ENCODE data around the gene MDN1.

DNA sequence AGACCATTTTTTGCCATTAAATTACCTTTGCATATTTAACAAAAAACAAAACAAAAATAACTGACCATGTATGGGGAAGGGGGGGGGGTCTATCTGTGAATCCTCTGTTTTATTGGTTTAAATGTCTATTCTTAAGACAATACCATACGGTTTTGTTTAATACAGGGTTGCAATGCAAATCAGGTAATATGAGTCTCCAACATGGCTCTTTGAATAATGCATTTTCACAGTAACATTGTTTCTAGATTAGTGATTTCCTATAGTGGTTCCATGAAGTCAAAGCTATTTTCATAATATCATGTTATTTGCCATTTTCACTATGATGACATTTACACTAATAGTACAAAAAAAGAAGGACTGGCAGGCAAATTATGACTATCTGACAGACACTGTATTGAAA lies 116.3 kb downstream of the MDN1 start:
- TF ChIP-seq, protein P1, sequence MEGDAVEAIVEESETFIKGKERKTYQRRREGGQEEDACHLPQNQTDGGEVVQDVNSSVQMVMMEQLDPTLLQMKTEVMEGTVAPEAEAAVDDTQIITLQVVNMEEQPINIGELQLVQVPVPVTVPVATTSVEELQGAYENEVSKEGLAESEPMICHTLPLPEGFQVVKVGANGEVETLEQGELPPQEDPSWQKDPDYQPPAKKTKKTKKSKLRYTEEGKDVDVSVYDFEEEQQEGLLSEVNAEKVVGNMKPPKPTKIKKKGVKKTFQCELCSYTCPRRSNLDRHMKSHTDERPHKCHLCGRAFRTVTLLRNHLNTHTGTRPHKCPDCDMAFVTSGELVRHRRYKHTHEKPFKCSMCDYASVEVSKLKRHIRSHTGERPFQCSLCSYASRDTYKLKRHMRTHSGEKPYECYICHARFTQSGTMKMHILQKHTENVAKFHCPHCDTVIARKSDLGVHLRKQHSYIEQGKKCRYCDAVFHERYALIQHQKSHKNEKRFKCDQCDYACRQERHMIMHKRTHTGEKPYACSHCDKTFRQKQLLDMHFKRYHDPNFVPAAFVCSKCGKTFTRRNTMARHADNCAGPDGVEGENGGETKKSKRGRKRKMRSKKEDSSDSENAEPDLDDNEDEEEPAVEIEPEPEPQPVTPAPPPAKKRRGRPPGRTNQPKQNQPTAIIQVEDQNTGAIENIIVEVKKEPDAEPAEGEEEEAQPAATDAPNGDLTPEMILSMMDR (IDR thresholded peaks at IDR 0.05): no peak
- TF ChIP-seq POLR2AphosphoS5 (IDR thresholded peaks at IDR 0.05; ENCODE audit: low read depth, low read length): no peak
- no peak for TF ChIP-seq TEAD4 (IDR thresholded peaks at IDR 0.05; ENCODE audit: borderline replicate concordance, insufficient read depth)
- TF ChIP-seq MEF2A (IDR thresholded peaks at IDR 0.05; ENCODE audit: borderline replicate concordance, low read depth): no peak
- TF ChIP-seq EZH2phosphoT487 (IDR thresholded peaks at IDR 0.05; ENCODE audit: borderline replicate concordance, low read depth): no peak
- no peak for TF ChIP-seq NRF1 (IDR thresholded peaks at IDR 0.05; ENCODE audit: low read depth, low read length)
- TF ChIP-seq, protein P2, sequence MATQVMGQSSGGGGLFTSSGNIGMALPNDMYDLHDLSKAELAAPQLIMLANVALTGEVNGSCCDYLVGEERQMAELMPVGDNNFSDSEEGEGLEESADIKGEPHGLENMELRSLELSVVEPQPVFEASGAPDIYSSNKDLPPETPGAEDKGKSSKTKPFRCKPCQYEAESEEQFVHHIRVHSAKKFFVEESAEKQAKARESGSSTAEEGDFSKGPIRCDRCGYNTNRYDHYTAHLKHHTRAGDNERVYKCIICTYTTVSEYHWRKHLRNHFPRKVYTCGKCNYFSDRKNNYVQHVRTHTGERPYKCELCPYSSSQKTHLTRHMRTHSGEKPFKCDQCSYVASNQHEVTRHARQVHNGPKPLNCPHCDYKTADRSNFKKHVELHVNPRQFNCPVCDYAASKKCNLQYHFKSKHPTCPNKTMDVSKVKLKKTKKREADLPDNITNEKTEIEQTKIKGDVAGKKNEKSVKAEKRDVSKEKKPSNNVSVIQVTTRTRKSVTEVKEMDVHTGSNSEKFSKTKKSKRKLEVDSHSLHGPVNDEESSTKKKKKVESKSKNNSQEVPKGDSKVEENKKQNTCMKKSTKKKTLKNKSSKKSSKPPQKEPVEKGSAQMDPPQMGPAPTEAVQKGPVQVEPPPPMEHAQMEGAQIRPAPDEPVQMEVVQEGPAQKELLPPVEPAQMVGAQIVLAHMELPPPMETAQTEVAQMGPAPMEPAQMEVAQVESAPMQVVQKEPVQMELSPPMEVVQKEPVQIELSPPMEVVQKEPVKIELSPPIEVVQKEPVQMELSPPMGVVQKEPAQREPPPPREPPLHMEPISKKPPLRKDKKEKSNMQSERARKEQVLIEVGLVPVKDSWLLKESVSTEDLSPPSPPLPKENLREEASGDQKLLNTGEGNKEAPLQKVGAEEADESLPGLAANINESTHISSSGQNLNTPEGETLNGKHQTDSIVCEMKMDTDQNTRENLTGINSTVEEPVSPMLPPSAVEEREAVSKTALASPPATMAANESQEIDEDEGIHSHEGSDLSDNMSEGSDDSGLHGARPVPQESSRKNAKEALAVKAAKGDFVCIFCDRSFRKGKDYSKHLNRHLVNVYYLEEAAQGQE (IDR thresholded peaks at IDR 0.05; ENCODE audit: low read depth, low read length): no peak

Measured in SK-N-SH (cell line).